ENCODE results near the gene CCDC102A.

The CCDC102A gene

DNA sequence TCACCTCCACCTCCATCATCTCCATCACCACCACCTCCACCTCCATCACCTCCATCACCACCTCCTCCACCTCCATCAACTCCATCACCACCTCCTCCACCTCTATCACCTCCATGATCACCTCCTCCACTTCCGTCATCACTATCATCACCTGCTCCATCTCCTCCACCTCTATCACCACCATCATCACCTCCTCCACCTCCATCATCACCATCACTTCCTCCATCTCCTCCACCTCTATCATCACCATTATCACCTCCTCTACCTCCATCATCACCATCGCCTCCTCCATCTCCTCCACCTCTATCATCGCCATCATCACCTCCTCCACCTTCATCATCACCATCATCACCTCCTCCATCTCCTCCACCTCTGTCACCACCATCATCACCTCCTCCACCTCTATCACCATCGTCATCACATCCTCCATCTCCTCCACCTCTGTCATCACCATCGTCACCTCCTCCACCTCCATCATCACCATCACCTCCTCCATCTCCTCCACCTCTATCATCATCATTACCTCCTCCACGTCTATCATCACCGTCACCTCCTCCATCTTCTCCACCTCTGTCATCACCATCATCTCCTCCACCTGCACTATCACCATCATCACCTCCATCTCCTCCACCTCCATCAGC is 33.1 kb upstream of the CCDC102A start:
- TF ChIP-seq CTCF (IDR thresholded peaks at IDR 0.05) = no peak

- no peak for TF ChIP-seq CTCF (IDR thresholded peaks at IDR 0.05)
Observed at GRCh38 chr16:57568173-57568678, 31.9 kb upstream of the CCDC102A start.

DNA sequence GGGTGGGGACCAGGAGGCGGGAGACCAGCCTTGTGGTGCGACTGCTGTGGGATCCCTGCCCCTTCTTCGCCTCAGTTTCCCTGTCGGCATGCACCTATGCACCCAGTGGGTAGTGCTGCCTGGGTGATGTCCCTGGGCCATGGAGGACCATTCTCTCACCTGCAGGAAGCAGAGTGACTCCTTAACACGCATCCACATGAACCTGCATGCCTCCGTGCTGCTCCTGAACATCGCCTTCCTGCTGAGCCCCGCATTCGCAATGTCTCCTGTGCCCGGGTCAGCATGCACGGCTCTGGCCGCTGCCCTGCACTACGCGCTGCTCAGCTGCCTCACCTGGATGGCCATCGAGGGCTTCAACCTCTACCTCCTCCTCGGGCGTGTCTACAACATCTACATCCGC is 31.3 kb upstream of the CCDC102A start:
- no peak for TF ChIP-seq CTCF (IDR thresholded peaks at IDR 0.05)

DNA sequence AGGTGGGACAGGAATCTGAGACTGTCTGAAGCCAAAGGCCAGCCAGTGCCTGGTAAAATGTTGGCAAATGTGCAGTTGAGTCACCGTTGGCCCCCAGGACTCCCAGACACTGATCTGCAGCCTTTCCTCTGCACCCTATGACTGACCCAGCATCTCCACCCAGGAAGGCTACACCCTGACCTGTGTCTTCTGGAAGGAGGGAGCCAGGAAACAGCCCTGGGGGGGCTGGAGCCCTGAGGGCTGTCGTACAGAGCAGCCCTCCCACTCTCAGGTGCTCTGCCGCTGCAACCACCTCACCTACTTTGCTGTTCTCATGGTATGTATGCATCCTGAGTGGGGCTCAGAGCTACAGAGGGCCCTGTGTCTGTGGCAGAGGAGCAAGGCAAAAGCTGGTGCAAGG is 30.1 kb upstream of the CCDC102A start:
- TF ChIP-seq CTCF (IDR thresholded peaks at IDR 0.05) = no peak

- no peak for TF ChIP-seq CTCF (IDR thresholded peaks at IDR 0.05)
Observed at GRCh38 chr16:57565461-57565860, 29.1 kb upstream of the CCDC102A start.

DNA sequence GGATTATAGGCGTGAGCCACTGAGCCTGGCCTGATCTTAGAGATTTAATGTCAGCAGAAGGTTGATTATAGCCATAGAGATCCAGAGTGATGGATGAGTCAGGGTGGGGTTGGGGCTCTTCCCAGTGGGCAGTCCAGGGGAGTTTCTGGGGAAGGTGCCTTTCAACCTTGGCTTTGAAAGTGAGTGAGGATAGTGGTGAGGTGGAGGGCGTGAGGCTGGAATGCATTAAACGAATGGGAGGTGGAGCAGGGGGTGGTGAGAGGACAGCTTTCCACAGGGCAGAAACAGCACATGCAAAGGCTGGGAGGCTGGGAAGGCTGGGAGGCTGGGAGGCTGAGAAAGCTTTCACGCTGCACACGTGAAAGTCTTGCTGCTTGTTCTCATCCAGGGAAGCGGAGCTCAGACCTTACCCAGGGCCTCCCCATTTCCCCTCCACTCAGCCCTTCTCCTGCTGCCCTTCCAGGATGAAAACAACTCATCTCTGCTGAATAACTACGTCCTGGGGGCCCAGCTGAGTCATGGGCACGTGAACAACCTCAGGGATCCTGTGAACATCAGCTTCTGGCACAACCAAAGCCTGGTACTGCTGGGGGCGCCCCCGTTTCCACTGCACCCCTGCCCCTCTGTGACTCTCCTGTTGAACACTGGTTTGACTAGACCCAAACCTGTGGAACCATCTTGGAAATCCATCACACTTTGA is 28.4 kb upstream of the CCDC102A start:
- TF ChIP-seq CTCF (IDR thresholded peaks at IDR 0.05) = no peak

- TF ChIP-seq CTCF (IDR thresholded peaks at IDR 0.05) = no peak
Observed at GRCh38 chr16:57563761-57564160, 27.4 kb upstream of the CCDC102A start.

All from LNCAP (cell line).